ENCODE data around the gene NLRP3. TPM values are rescaled to one million over a fixed set of nuclear protein-coding genes. Genes with fewer than 3 reads are reported as not detected.

NLRP3 gene
- total RNA-seq, 1 experiment from 2014 or later: 0.71 TPM

DNA sequence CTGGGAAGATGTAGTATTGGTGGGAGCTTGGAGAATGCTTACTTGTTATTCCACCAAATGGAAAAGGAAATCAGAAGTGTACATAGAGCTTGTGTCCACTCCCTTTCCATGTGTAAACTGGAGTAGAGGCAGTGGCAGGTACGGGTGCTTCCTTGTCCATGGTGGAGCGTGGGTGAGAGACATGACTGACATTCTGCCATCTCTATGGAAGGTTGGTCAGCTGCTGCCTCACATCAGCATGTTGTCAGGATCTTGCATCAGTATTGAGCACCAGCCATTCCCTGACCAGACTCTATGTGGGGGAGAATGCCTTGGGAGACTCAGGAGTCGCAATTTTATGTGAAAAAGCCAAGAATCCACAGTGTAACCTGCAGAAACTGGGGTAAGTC, 19.8 kb downstream of the NLRP3 start:
- no peak for DNase-seq (ENCODE audit: low spot score)

DNA sequence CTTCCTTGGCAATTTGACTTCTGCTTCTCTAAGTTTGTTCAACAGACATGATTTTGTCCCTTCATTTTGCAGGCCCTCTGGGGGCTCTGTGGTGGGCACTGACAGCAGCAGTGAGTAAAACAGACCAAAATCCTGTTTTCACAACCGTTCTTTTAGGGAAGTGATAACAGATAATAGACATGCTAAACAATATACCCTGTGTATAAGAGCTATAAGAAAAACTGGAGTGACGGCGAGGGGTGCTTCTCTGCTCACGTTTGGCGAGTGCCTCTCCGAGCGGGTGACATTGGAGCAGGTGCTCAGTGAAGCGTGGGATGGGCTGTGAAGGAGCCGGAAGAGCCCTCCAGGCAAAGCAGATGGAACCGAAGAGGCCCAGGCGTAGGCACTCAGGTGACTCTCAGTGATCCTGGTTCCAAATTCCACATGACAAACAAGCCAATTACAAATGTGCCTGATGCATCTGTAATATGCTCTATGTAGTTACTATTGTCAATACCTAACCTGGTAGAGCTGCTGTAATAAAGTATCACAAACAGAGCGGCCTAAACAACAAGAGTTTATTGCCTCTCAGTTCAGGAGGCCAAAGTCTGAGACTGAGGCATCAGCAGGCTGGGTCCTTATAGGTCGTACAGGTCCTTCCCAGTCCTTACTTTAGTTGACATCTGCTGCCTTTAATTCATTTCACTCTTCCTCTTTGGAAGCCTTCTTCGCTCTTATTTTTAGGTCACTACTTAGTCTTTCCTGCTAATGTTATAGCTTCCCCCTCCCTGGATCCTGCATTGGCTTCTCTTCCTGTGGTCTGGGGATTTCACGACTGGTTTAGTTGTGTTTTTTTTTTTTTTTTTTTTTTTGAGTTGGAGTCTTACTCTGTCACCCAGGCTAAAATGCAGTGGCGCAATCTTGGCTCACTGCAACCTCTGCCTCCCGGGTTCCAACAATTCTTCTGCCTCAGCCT, 21.9 kb downstream of the NLRP3 start:
- no peak for DNase-seq (ENCODE audit: low spot score)

DNA sequence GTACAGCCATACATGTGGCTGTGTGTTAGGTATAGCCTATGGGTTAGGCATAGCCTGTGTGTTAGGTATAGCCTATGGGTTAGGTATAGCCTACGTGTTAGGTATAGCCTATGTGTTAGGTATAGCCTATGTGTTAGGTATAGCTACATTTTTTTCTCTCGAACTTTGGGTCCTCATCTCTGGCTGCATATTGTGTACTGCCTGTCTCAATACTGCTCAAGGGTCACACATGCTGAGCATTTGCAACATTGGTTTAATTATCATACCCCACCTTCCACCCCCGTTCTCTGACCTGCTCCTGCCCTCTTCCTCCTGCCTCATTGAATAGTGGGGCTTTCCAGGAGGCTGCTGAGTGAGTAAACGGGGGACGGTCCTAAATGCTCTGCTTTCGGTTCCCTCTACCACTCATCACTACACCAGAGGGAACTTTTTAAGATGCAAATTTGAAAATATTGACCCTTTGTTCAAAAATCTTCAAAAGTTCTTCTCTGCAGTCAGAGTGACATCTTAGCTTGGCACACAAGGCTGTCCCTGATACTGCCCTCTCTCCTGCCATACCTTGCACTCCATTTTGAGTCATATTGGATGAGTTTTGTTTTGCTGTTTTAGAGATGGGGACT, 24.1 kb downstream of the NLRP3 start:
- DNase-seq (ENCODE audit: low spot score): no peak

DNA sequence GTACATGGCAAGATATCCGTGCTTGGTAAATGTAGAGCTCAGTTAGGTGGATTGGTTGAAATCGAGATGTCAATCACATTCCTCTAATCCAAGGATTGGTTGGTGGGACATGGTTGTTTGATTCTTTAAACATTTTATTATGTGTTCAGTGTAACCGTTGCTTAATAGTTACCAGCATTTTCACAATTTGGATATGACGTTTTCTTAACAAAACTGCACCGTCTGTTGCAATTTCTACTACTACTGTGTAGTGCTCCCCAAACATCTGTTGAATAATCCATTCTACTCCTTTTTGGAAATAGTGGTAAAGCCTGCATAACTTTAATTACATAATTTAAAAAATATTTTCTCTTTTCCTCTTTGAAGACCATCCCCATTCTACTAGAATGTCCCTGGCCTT, 25.6 kb downstream of the NLRP3 start:
- DNase-seq (ENCODE audit: low spot score): no peak

DNA sequence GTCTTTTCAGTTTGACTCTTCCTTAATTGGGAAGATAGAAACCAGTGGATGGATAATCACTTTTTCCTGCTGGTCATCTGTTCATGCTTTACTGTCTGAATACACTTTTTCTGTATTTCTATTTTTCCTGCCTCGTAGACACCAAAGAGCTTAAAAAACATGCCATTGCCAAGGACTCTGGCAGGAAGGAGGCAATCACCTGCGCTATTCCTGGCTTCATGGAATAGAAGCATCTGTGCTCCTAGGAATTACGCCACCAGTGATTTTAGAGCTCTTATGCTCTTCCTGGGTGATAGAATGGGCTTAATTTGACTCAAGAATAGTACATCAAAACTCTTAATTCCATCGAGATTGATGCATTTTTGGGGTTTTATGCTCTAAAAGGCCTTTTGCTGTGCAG, 26.2 kb downstream of the NLRP3 start:
- DNase-seq (ENCODE audit: low spot score): no peak

DNA sequence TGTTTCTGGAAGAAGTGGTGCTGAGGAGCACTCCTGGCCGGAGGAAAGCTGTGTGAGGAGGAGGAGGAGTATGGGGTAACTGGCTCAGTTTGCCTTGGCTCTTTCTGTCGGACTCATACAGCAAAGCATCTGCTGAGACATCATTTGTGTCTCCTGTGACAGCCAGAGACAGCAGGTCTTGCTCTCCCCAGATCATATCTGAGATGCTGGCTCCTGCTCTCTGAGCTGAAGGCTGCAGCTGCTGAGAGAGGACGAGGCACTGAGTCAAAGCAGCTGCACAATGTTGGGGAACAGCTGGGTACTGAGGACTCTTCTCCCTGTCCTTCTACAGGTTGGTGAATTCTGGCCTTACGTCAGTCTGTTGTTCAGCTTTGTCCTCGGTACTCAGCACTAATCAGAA, 27.7 kb downstream of the NLRP3 start:
- DNase-seq (ENCODE audit: low spot score): no peak

DNA sequence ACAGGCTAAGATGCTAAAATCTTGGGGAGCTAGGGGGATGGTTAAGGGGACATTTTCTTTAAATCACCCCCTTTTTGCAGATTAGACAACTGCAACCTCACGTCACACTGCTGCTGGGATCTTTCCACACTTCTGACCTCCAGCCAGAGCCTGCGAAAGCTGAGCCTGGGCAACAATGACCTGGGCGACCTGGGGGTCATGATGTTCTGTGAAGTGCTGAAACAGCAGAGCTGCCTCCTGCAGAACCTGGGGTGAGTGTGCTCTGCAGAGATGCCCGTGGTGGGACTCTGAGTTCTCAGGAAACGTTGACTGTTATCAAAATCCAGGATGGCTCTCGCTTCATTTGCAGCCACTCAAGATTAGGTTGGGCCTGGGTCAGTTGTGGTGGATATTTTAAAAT, 28.6 kb downstream of the NLRP3 start:
- no peak for DNase-seq (ENCODE audit: low spot score)

DNA sequence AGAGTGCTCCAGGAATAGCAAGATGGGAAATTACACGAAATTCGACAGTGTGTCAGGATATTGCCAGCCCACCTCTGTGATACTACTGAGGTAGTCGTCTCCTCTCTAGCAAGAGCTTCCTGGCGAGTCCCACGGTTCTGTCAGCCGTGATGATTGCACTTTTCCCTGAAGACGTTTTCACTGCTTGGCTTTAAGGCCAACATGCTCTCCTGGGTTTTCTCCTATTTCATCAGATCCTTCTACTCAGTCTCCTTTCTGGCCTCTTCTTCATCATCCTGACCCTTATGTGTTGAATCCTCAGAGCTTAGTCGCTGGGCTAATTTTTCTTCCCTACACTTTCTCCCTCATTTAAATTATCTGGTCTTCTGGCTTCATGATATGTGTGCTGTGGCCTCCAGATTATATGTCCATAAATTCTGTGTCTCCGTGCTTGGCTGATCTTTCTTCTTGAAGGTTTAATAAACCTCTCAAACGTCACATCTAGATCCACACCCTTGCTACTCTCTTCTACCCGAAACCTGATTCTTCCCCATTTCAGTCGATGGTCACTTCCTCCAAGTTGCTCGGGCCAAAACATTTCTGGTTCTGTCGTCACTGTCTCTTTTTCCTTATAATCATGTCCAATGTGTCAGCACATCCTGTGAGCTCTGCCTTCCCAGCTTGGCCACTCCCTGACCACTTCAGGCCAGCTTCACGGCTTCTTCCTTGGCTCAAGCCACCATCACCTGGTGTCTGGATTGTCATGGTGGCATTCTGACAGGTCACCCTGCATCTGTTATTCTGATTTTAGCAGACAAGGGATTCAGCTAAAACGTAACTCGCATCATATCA, 29.8 kb downstream of the NLRP3 start:
- no peak for DNase-seq (ENCODE audit: low spot score)

DNA sequence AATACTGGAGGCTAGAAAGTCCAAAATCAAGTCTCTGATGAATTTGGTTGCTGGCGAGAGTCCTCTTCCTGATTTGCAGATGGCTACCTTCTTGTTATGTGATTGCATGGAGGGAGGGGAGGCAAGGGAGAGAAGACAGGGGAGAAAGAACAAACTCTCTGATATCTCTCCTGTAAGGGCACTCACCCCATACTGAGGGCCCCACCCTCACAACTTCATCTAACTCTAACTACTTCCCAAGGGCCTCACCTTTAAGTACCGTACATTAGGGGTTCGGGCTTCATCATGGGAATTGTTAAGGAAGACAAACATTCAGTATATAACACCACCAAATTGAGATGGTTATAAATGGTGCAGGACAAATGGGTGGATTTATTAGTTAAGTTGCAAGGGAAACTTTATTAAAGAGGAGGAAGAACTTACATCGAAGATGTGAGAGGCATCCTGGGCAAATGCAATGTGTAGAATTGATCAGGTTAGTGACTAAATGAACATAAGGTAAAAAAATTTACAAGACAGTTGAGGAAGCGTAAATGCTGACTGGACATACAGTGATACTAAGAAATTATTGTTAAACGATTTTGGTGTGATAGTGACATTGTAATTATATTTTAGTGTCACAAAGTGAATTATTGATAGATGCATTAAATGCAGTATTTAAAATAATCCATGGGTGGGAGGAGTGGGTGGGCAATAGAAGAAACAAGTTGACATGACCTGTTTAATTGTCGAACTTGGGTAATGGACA, 31.4 kb downstream of the NLRP3 start:
- peak; percentile 2 for DNase-seq (ENCODE audit: low spot score)

DNA sequence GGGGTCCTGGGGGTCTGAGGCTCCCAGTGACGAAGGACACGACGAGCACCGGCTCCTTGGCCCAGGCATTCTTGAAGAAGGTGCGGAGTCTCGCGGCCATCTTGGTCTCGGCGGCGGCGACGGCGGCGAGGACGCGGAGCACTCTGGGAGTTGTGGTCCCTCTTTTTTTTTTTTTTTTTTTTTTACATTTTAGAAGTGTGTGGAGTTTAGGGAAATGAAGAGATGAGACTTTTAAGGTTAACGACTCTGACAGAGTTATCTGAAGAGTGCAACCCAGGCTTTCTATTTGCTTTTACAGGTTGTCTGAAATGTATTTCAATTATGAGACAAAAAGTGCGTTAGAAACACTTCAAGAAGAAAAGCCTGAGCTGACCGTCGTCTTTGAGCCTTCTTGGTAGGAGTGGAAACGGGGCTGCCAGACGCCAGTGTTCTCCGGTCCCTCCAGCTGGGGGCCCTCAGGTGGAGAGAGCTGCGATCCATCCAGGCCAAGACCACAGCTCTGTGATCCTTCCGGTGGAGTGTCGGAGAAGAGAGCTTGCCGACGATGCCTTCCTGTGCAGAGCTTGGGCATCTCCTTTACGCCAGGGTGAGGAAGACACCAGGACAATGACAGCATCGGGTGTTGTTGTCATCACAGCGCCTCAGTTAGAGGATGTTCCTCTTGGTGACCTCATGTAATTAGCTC, 32.3 kb downstream of the NLRP3 start:
- peak; percentile 58 for DNase-seq (ENCODE audit: low spot score)

DNA sequence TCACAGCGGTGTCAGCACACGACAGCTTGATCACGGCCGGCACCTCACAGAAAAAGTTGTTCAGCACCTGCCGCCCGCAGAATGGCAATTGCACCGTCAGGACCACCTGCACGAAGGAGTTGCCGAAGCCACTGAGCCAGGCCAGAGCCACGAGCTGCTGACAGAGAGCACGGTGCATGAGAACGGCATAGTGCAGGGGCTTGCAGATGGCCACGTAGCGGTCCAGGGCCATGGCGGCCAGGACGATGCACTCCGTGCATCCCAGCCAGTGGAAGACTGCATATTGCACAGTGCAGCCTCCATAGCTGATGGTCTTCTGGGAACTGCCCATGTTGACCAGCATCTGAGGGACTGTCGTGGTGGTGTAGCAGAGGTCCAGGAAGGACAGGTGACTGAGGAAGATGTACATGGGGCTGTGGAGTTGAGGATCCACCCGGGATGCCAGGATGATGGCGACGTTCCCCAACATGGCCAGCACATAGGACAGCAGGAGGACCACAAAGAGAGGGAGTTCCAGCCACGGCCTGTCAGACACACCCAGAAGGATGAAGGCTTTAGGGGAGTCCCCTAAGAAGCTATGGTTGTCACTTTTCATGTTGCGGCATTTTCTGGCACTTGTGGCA, 35.5 kb downstream of the NLRP3 start:
- DNase-seq (ENCODE audit: low spot score): no peak

DNA sequence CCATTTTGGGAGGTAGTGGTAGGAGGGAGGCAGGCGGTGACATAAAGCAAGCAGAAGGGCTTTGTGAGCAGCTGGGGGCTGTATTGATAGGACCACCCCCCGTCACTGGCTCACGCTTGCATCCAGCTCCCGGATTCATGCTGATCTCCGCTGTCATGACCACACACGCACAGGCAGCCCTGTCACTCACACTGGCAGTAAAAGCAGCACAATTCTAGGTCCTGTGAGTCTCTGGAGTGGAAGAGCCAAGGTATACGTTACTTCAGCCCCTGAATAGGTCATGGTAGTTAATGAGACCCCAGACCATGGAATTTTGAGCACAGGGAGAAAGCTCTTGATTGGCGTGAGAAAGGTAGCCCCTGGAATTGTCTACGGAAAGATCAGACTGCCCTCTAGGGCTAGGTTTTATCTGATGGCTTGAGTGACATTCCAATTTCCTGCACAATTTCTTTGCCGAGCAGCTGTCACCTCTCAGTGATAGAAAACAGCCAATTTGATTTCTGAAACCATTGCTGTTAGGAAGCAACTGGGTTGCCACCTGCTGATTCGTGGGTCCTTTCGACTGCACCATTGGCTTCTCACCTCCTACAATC, 36.6 kb downstream of the NLRP3 start:
- DNase-seq (ENCODE audit: low spot score): peak; percentile 21

DNA sequence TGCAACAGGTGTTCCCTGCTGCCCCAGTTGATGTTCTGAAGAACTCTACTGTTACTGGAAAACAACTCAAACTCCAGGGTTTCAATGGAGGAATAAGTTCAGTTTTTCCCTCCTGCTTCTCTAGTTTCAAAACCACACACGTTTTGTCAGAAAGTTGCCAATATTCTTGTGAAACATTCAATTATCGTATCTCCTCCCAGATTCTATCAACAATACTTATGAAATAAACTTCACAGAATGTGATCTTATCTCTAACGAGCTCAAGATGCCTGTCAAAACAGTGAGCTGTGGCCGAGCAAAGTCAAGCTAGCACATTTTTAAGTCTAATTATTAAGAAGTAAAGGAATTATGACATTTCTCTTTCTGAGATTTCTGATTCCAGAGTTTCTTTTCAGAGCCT, 37.3 kb downstream of the NLRP3 start:
- DNase-seq (ENCODE audit: low spot score): no peak

DNA sequence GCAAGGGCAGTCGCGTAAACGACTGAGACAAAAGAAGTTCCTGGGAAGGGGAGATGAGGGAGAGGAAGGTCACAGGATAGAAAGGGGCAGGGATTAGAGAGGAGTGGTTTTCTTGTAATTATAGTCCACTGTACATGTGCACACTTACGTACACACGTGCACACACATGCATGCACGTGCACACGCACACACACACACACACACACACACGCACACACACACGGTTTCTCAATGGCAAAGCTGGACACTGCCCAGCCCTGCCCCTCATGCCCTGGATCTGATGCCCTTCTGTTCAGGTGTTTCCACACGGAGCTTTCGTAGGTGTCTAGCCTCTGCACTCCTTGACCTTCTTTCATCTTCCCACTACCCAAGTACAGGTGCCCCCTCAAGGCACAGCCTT, 38.0 kb downstream of the NLRP3 start:
- DNase-seq (ENCODE audit: low spot score): no peak

DNA sequence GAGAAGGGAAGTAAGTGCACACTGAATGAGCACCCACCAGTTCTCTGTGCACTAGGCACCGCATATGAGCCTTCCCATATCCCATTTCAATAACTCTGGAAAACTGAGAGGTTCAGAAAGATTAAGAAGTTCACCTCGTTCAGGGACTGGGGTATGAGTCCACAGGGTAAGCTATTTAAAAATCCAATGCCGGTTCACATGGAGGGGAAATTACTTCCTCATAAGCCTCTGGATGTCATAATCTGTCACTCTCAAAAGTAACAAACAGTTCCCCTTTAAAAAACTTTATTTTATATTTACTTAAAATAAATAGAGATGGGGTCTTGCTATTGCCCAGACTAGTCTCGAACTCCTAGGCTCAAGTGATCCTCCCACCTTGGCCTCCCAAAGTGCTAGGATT, 40.0 kb downstream of the NLRP3 start:
- no peak for DNase-seq (ENCODE audit: low spot score)

DNA sequence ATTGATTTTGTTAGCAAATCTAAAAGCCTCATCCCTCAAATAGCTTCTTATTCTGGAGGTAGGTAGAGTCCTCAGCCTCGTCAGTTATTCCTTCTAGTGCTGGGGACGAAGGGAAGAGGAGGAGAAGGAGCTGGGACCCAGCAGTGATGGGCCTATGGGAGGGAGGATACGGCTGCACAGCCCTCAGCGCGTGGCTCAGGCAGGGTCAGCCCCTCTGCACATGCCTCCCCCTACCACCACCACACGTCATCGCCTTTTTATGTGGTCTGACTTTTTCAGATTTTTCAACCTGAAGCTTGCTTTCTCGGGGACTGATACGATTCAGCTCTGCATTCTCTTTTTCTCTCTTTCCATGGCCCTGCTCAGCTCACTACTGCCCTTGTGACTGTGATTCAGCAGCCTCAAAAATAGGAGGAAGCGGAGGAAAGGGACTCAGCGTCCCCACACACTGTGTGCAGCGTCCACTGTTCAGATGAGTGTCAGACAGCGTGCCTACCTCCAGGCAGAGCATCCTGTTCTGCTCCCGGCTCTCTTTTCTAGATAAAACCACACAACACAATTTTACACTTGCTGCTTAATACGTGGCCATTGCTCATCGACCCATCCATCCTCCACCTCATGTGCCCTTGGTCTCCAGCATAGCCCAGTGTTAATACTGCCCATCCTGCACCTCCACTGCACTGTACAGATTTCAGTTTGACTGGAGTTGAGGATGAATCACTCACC, 41.1 kb downstream of the NLRP3 start:
- DNase-seq (ENCODE audit: low spot score): no peak

DNA sequence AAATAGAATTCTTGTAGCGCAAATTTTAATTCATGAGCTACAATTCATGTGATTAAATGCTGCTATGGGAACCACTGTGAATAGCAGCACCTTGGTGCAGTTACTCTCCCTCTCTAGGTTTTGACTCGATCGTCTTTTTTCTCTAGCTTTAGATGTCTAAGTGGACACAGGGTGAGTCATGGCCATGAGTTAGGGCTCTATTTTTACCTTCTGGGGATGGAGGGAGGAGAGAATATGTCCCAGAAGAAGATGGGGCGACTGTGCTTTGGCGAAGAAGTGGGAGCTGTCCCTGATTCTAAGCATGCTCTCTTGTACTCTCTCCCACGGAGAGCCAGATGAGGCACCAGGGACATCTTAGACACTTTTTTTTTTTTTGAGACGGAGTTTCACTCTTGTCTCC, 43.5 kb downstream of the NLRP3 start:
- no peak for DNase-seq (ENCODE audit: low spot score)

DNA sequence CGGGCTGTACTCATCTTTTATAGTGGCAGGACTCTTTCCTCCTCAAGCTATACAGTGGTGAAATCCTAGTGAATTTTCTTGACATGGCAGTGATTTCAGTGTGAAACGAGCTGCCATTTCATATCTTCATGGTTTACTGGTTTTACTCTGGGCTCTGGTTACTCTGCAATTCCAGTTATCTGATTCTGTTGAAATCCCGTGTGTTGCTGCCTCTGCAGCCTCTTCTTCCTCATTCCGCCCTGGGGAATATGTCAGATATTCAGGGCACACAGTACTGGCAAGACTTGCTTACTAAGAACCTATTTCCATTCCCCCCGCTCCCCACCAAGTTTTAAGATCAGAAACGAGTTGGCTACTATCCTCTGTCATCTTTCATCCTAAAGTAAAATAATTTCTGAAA, 49.8 kb downstream of the NLRP3 start:
- DNase-seq (ENCODE audit: low spot score): no peak

DNA sequence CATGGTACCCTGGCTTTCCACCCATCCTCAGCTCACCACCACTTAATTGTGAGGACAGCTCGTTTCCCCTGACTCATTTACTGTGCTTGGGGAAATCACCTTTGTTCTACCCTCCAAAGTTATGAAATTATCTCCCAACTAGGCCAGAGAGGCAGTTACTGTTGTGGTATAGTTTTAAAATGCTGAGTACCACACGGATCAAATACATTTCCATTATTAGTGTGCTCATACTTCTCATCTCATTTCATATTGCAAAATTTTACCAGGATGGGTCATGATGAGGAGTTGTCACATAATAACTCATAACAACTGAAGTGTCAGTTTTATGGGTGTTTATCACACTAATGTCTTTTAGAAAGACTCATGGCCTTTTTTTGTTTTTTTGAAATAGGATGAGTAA, 51.2 kb downstream of the NLRP3 start:
- DNase-seq (ENCODE audit: low spot score): no peak

Data from HT-29 (cell line).